Measurements from ENCODE around the gene SLC4A3.
A peak's percentile ranks its signal among the peaks of the same experiment; 100 is the strongest.

SLC4A3 gene

DNA sequence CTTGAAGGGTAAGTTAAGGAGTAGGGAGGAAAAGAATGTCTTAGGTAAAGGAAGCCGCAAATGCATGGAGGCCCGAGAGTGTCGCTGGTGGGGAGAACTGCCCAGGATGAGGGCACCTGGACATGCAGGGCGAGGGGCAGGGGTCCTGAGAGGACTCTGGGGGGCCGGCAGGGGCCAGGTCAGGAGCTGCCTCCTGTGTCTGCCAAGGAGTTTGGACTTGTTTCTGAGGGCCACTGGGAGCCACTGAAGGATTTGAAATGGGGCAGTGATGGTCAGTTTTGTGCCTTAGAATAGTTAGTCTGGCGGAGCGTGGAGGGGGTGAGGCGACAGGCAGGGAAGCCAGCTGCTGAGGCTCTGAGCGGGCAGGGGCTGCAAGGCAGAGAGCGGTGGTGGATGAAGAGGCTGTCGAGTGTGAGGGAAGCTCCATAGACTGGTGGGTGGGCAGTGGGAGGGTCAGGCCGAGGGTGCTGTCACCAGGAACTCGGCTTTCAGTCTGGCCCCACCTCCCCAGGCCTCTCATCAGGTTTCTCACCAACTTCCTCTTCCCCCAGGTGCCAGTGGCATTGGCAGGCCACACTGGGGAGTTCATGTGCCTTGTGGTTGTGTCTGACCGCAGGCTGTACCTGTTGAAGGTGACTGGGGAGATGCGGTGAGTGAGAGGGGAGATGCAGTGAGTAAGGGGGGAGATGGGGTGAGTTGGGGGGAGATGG is 14.7 kb upstream of the SLC4A3 start:
- no peak for DNase-seq

DNA sequence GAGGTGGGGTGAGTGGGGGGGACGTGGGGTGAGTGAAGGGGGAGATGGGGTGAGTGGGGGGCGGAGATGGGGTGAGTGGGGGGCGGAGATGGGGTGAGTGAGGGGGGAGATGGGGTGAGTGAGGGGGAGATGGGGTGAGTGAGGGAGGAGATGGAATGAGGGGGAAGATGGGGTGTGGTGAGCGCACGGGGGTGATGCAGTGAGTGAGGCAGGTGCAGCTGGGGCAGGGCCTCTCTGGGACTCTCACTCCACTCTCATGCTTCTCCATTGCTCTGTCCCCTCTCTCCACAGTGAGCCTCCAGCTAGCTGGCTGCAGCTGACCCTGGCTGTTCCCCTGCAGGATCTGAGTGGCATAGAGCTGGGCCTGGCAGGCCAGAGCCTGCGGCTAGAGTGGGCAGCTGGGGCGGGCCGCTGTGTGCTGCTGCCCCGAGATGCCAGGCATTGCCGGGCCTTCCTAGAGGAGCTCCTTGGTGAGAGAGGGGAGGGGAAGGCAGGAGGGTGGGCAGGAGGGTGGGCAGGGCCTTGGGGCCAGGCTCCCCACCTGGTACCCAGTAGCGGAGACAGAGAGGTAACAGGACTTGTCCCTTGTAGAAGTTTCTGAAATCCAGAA is 13.9 kb upstream of the SLC4A3 start:
- no peak for DNase-seq

GRCh38 chr2:219614076-219614860 is 13.2 kb upstream of the SLC4A3 start:
- no peak for DNase-seq

DNA sequence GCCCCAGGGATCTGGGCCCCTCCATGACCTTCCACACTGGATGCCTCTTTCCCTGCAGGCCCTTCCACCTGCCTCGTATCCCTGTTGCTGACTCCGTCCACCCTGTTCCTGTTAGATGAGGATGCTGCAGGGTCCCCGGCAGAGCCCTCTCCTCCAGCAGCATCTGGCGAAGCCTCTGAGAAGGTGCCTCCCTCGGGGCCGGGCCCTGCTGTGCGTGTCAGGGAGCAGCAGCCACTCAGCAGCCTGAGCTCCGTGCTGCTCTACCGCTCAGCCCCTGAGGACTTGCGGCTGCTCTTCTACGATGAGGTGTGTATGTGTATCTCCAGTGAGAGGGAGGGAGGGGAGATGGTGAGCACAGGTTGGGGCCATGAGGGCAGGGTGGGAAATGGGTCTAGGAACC is 12.4 kb upstream of the SLC4A3 start:
- no peak for DNase-seq

DNA sequence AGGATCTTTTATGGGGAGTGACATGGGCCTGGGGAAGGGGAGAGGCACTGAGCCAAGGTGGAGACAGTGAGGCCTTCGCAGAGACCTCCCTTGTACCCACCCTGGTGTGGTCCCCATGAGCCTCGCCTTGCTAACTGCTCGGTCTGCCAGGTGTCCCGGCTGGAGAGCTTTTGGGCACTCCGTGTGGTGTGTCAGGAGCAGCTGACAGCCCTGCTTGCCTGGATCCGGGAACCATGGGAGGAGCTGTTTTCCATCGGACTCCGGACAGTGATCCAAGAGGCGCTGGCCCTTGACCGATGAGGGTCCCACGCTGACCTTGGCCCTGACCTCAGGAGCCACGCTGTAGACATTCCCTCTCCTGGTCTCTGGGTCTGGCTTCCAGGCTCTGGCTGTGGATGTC is 11.5 kb upstream of the SLC4A3 start:
- no peak for DNase-seq

- no peak for DNase-seq
These were observed 10.9 kb upstream of the SLC4A3 start for GRCh38 chr2:219616550-219616949.

GRCh38 chr2:219618733-219619122 is 8.7 kb upstream of the SLC4A3 start:
- DNase-seq: no peak

- DNase-seq: no peak
These were observed 8.2 kb upstream of the SLC4A3 start for GRCh38 chr2:219619235-219619634.

DNA sequence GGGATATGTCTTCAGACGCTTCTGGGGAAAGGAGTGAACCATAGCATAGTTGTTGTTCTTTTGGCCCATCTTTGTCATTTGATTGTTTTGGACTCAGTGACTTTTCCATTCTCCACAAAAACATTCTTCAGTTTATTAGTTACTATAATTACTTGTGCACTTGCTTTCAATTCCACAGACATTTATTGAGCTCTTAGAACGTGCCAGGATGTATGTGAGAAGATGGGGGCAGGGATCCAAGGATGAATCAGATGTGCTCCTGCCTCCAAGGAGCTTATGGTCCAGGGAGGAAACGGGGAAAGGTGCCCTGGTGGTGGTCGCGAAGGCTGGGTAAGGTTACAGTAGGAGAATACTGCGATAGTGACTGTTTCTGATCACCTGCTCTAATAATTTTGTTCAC is 6.9 kb upstream of the SLC4A3 start:
- no peak for DNase-seq

DNA sequence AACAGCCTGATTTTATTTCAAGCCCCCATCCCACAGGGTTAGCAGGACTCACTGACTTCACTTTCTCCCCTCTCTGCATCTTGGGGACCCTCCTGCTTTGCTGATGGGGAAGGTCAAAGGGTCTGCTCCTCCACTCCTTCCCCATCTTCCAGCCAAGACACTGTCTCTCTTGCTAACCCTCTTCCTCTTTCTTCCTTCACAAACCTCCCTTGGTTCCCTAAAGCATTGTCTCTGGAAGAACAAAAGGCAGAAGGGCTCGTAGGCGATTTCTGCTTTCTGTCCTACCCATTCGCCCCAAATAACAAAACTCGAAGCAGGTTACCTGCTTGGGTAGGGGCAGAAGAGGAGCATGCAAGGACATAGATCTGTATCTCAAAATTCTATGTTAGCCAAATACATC is 5.5 kb upstream of the SLC4A3 start:
- no peak for DNase-seq

DNA sequence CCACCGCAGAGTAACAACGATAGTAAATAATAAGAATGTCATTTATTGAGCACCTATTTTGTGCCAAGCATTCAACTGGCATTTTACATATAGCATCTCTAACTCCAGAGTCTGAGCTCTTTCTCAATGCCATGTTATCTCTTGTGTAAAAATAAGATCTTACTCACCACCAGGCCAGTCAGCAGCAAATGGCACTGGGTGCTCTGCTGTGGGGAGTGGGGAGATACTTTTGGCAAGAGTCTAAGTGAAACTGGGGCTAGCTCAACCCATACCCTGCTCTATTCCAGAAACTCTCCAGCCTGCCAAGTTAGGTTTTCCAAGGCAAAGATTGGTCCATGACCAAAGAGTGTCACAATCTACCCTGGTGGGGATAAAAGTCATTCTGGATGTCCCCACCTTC is 5.0 kb upstream of the SLC4A3 start:
- DNase-seq: no peak

DNA sequence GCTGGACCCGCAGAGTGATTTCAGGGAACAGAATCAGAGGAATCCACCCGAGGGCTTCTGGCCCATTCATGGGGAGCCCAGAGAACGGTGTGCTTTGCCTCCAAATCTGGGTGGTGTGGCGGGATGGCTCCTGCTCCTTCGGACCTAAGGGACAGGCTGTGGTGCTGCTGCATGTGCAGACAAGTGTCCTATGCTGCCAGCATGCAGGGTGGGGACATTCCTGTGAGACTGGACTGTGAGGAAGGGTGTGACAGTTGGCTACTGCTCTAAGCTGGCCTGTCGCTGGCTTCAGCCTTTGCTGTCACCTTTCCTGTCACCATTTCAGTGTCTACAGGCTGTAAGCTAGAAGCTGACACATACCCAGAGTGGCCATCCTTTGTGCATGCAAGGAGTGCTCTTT is 2.9 kb upstream of the SLC4A3 start:
- DNase-seq: no peak

GRCh38 chr2:219625179-219625578 is 2.3 kb upstream of the SLC4A3 start:
- DNase-seq: no peak

GRCh38 chr2:219626540-219626939 is 890 bp upstream of the SLC4A3 start:
- DNase-seq: peak in 1 of 2 experiments; percentile 26

- no peak for DNase-seq
These were observed 980 bp downstream of the SLC4A3 start for GRCh38 chr2:219628235-219628985.

- DNase-seq: no peak
These were observed 1.8 kb downstream of the SLC4A3 start for GRCh38 chr2:219628986-219629901.

DNA sequence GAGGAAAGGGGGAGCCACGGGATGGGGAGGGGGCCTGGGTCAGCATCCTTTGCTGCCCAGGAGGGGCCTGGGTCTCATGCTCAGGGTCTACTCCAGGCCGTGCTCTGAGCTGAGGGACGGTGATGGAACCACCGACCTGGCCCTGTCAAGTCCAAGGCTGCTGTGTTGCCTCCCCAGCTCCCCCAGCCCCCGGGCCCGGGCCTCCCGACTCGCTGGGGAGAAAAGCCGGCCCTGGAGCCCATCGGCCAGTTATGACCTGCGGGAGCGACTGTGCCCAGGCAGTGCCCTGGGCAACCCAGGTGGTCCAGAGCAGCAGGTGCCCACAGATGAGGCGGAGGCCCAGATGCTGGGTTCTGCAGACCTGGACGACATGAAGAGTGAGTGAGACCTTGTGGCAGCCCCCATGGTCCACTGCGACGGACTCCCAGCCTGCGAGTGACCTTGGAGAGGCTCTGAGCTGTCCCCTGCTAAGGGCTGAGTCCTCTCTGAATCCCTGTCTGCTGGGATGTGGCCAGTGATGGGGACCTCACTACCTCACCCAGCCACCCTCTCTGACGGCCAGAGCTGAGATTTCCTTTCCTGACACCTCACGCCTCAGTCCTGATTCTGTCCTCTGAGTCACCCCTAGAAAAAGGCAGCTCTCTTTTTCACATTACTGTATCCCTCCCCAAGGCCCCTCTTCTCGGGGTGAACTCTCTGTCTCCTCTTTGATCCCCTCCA is 2.7 kb downstream of the SLC4A3 start:
- DNase-seq: no peak

GRCh38 chr2:219630770-219631405 is 3.5 kb downstream of the SLC4A3 start:
- DNase-seq: no peak

GRCh38 chr2:219631406-219631891 is 4.0 kb downstream of the SLC4A3 start:
- DNase-seq: no peak

DNA sequence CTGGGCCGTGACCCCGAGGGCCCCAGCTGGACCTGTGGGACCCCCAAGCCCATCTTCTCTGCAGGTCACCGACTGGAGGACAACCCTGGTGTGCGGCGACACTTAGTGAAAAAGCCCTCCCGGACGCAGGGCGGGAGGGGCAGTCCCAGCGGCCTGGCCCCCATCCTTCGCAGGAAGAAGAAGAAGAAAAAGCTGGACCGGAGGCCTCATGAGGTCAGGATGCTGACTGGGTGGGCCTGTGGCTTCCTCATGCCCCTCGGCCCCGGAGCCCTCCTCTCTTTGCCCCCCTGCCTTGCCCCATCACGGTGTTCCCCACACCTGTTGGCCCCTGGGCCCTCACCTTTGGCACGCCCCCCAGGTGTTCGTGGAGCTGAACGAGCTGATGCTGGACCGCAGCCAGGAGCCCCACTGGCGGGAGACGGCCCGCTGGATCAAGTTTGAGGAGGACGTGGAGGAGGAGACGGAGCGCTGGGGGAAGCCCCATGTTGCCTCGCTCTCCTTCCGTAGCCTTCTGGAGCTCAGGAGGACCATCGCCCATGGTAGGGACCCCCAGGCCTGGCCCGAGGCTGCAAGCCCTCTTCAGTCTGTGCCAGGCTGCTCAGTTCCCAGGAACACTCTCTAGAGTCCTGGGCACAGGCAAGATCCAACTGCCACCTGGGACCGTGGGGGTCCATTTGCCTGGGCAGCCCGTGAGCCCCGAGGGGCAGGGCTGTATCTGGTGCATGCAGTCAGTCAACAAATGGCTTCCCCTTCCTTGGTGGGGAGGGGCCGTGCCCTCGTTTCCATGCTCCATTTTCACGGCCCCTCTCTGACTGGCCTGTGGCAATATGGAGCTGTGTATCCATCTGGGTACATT is 4.7 kb downstream of the SLC4A3 start:
- DNase-seq: no peak
